ENCODE results near the gene RERE. TPM values are rescaled to one million over a fixed set of nuclear protein-coding genes. Genes with fewer than 3 reads are reported as not detected.

RERE gene
- total and polyA plus RNA-seq, 7 donors = 38.8 to 308 (median 99.7) TPM

GRCh38 chr1:8574985-8575384, 242.5 kb downstream of the RERE start:
- Histone ChIP-seq H3K4me3 (no peak overlapping the region), H3K27ac (no peak overlapping the region), H3K4me1 (peaks cover 22% of the 10 kb centered on the region), H3K27me3 (ENCODE audit: insufficient read depth in 3 of 3, low read length in 2 of 3) (no peaks in the 10 kb centered on the region), H3K9me3 (no peaks in the 10 kb centered on the region), H3K36me3 (ENCODE audit: insufficient read depth in 1 of 2, low read depth in 1 of 2) (no peaks in the 10 kb centered on the region)
- 96 to 97% (median 96%) methylated on average over 5 of the region's 5 CpGs for WGBS, 3 donors
- DNase-seq (no peak), ATAC-seq (no peak)
- no peak for TF ChIP-seq CTCF (IDR thresholded peaks at IDR 0.05)
- intact Hi-C loops (cut with DNase I) = no loop called here

- Histone ChIP-seq H3K27ac (peak overlapping the region; percentile 23), H3K4me3 (no peak overlapping the region), H3K36me3 (ENCODE audit: insufficient read depth in 1 of 2, low read depth in 1 of 2) (no peaks in the 10 kb centered on the region), H3K4me1 (peaks cover 21% of the 10 kb centered on the region), H3K27me3 (ENCODE audit: insufficient read depth in 3 of 3, low read length in 2 of 3) (no peaks in the 10 kb centered on the region), H3K9me3 (no peaks in the 10 kb centered on the region)
- intact Hi-C loops (cut with DNase I) = no loop called here
- TF ChIP-seq CTCF (IDR thresholded peaks at IDR 0.05) = no peak
- 77 to 89% (median 85%) methylated on average over 1 of the region's 1 CpG for WGBS, 3 donors
- DNase-seq (no peak), ATAC-seq (no peak)
These were observed 245.3 kb downstream of the RERE start for GRCh38 chr1:8572106-8572505.

DNA sequence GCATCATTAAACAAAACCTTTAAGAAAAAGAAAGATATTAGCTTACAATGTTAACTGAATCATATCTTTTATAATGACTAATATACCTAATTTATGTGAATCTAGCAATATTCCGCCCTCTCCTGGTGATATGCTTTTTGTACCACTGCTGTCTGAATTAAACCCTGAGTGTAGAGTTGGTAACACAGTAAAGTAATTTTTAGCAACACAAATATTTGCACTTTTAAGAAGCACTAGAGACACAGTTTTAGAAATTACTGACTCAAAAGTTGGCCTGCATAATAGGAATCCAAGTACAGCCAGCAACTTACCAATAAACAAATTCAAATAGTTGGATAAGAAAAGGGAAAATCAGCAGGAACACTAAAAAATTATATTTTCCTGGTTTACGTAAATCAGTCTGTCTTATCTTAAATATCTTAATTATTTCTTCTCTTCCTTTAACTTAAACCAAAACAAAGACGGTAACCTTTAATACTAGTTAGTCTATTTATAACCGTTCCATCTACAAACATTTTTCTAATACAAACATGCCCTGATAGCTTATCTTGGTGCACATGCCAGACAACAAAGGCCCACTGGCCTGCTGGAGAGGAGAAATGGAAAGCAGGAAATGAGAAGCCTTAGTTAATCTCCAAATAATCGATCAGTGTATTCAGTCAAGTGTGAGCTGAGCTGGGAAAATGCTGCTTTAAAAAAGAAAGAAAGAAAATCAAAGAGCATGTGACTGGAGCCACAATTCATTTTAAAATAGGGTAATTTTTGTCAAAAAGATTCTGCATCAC, 246.0 kb downstream of the RERE start:
- 24 to 33% (median 30%) methylated on average over 5 of the region's 5 CpGs for WGBS, 3 donors
- Histone ChIP-seq H3K27me3 (ENCODE audit: insufficient read depth in 3 of 3, low read length in 2 of 3) (no peaks in the 10 kb centered on the region), H3K9me3 (no peaks in the 10 kb centered on the region), H3K36me3 (ENCODE audit: insufficient read depth in 1 of 2, low read depth in 1 of 2) (no peaks in the 10 kb centered on the region), H3K4me1 (peaks cover 21% of the 10 kb centered on the region), H3K4me3 (no peak overlapping the region), H3K27ac (peak overlapping the region; percentile 23)
- intact Hi-C loops (cut with DNase I) = no loop called here
- DNase-seq (no peak), ATAC-seq (peak in 1 of 4 donors; percentile 41)
- peak; percentile 25 for TF ChIP-seq CTCF (IDR thresholded peaks at IDR 0.05)

- Histone ChIP-seq H3K4me3 (no peak overlapping the region), H3K4me1 (peaks cover 21% of the 10 kb centered on the region), H3K27me3 (ENCODE audit: insufficient read depth in 3 of 3, low read length in 2 of 3) (no peaks in the 10 kb centered on the region), H3K9me3 (no peaks in the 10 kb centered on the region), H3K27ac (no peak overlapping the region), H3K36me3 (ENCODE audit: insufficient read depth in 1 of 2, low read depth in 1 of 2) (no peaks in the 10 kb centered on the region)
- ATAC-seq (no peak), DNase-seq (no peak)
- 67 to 78% (median 73%) methylated on average over 3 of the region's 3 CpGs for WGBS, 3 donors
- TF ChIP-seq CTCF (IDR thresholded peaks at IDR 0.05) = no peak
- intact Hi-C loops (cut with DNase I) = no loop called here
These were observed 247.0 kb downstream of the RERE start for GRCh38 chr1:8570465-8570864.

- no peaks in the 10 kb centered on the region for H3K36me3 ChIP-seq (ENCODE audit: insufficient read depth in 1 of 2, low read depth in 1 of 2)
- H3K4me1 ChIP-seq = peaks cover 21% of the 10 kb centered on the region
These were observed 248.2 kb downstream of the RERE start for GRCh38 chr1:8569242-8569641.

More at GRCh38 chr1:8569242-8569641, 248.2 kb downstream of the RERE start:
- WGBS, 3 donors = 96 to 99% (median 99%) methylated on average over 4 of the region's 4 CpGs
- H3K9me3 ChIP-seq = no peaks in the 10 kb centered on the region
- H3K27me3 ChIP-seq (ENCODE audit: insufficient read depth in 3 of 3, low read length in 2 of 3) = no peaks in the 10 kb centered on the region
- no peak for TF ChIP-seq CTCF (IDR thresholded peaks at IDR 0.05)
- ATAC-seq (no peak), DNase-seq (no peak)
- no peak overlapping the region for H3K4me3 ChIP-seq
- intact Hi-C loops (cut with DNase I) = no loop called here
- H3K27ac ChIP-seq = no peak overlapping the region
